GM18870 (cell line): ENCODE measurements around the gene EP400.
"Not testable (repeated sequence)": the region's sequence is repeated elsewhere in the genome, so short reads cannot be mapped to it uniquely, and the experiment has no call there.

Experiments used
- ATAC-seq: cut with Tn5 transposase; IDR thresholded peaks from one replicate; pipeline ENCODE4 v1.9.1; 2021; ENCODE audit warnings: moderate library complexity; ENCODE audit not compliant: unreplicated experiment

The EP400 gene

DNA sequence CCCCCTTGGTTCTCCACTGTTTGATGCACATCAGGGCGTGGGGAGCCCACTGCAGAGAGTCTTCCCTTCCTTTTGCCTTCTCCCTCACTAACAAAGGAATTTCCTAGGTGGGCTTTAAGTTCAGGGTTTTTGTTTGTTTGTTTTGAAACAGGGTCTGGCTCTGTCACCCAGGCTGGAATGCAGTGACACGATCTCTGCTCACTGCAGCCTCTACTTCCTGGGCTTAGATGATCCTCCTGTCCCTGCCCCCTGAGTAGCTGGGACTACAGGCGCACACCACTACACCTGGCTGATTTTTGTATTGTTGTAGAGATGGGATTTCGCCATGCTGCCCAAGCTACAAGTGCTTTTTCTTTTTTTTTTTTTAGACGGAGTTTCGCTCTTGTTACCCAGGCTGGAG is 33.8 kb downstream of the EP400 start:
- no peak for ATAC-seq

DNA sequence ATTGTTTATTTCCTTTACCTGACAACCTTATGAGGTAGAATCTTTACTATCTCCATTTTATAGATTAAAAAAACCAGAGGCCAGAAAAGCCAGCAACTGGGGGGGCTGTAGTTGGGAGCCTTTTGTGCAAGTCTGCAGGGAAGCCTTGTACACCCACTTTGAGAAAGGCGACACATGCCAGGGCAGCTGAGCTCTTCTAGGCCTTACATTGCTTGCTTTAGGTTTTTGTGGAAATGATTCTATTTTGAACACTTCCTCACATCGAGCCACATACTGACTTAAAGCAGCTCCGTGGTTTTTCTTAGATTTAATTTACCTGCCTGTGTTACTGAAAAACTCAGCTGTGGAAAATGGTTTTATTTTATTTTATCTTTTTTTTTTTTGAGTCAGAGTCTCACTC is 34.6 kb downstream of the EP400 start:
- no peak for ATAC-seq

DNA sequence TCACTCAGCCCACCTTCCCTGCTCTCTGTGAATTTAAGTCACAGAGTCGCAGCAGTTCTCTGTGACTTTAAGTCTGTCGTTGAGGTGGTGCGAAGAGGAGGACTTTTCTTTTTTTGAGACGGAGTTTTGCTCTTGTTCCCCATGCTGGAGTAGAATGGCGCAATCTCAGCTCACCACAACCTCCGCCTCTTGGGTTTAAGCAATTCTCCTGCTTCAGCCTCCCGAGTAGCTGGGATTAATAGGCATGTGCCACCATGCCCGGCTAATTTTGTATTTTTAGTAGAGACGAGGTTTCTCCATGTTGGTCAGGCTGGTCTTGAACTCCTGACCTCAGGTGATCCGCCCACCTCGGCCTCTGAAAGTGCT is 35.8 kb downstream of the EP400 start:
- ATAC-seq, result not testable (repeated sequence)

GRCh38 chr12:131986361-131986760 is 36.6 kb downstream of the EP400 start:
- ATAC-seq, result no peak

GRCh38 chr12:131986910-131987309 is 37.2 kb downstream of the EP400 start:
- no peak for ATAC-seq

DNA sequence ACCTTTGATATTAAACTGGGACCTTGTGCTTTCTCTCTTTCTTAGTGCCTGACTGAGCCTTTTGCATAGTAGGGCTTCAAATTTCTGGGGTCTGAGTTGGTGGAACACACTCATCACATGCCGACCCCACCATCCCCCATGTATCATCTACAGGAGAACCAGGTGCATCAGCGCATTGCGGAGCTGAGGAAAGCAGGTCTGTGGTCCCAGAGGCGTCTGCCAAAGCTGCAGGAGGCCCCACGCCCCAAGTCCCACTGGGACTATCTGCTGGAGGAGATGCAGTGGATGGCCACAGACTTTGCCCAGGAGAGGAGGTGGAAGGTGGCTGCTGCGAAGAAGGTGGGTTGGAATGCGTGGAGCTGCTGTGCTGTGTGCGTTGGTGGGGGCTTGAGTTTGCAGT is 37.8 kb downstream of the EP400 start:
- no peak for ATAC-seq

GRCh38 chr12:131988054-131988796 is 38.5 kb downstream of the EP400 start:
- ATAC-seq, result no peak

GRCh38 chr12:131989021-131989420 is 39.3 kb downstream of the EP400 start:
- no peak for ATAC-seq

- no peak for ATAC-seq
Measured at GRCh38 chr12:131990066-131990979, 40.6 kb downstream of the EP400 start.

DNA sequence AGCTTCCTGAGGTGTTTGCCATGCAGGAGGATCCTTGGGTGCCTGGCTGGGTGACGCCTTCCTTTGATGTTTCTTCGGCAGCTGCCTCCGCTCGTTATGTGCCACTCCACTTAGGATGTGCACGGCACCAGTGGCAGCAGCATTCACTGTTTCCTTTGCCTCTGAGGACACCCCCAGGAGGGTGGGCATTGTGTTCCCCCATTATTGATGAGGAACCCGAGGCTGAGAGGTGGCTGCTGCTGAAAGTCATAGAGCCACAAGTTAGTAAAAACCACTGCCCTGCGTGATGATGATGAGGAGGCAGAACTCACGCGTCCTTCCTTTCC is 41.2 kb downstream of the EP400 start:
- ATAC-seq, result no peak

GRCh38 chr12:131991816-131992430 is 42.2 kb downstream of the EP400 start:
- no peak for ATAC-seq

DNA sequence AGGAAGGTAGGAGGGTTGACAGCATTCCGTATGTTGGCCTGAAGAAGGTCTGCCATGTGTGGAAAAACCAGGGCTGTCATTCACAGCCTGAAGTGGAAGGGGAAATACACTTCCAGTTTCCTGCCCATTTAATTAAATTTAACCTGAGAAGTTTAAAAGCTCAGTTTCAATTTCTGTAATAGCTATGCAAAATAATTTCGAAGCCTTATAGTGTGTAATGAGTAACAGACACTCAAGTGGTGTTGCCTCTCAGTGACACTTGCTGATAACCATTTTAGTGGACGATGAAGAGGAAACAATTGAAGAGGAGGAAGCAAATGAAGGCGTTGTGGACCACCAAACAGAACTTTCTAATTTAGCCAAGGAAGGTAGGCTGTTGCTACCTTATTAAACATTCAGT is 44.8 kb downstream of the EP400 start:
- ATAC-seq, result peak; percentile 84

DNA sequence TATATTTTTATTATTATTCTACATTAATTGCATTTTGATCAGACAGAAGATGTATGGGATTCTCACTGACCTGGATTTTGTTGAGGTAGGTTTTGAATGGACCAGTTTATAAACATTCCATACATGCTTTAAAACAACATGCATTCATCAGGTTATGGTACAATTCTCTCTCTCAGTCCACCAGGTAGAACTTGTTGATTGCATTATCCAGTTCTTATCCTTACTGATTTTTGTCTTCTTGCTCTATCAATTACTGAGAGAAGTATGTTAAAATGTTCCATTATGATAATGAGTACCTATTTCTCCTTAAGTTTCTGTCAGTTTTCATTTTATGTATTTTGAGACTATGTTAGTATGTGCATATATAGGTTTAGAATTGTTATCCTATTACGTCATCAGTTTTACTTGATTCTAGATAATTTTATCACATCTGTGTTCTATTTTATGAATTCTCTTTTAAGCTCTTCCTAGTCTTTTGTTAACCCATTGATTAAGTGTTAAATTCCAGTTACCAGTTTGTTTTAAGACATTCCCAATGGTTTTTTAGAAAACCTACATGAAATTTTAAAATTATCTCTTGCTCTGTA is 50.6 kb downstream of the EP400 start:
- no peak for ATAC-seq

- no peak for ATAC-seq
Measured at GRCh38 chr12:132003846-132004245, 54.1 kb downstream of the EP400 start.

DNA sequence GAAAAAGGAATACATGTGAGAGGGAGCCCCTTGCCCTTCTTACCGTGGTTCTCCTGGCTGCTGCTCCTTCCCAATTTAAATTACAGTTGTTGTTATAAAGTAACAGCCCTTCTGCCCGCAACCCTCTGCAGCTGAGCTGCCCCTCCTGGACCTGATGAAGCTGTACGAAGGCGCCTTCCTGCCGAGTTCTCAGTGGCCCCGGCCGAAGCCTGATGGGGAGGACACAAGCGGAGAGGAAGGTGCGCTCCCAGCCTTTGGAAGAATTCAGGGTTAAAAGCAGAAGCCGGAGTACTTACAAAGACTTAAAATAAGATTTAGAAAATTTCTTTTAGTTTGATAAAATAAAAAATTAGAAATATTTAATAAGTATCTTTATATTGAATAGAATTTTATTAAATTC is 55.2 kb downstream of the EP400 start:
- ATAC-seq, result no peak

GRCh38 chr12:132006056-132006680 is 56.4 kb downstream of the EP400 start:
- ATAC-seq, result no peak

DNA sequence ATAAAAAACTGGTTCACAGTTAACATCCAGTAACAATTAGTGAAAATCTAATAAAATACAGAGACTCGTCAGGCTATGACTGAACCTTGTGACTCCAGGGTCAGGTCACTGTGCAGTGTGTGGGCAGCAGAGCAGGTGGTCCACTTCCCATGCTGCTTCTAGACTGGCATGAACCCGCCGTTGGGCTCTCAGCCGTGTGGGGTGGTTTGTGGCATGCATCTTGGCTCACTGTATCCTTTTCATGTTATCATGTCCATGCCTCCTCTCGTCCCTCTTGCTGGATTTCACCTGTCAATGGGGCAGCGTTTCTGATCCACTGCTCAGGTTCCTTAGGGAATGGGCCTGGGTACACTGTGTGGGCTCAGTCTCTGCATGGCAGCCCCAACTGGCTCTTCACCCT is 57.3 kb downstream of the EP400 start:
- no peak for ATAC-seq

GRCh38 chr12:132009336-132009859 is 59.7 kb downstream of the EP400 start:
- no peak for ATAC-seq

DNA sequence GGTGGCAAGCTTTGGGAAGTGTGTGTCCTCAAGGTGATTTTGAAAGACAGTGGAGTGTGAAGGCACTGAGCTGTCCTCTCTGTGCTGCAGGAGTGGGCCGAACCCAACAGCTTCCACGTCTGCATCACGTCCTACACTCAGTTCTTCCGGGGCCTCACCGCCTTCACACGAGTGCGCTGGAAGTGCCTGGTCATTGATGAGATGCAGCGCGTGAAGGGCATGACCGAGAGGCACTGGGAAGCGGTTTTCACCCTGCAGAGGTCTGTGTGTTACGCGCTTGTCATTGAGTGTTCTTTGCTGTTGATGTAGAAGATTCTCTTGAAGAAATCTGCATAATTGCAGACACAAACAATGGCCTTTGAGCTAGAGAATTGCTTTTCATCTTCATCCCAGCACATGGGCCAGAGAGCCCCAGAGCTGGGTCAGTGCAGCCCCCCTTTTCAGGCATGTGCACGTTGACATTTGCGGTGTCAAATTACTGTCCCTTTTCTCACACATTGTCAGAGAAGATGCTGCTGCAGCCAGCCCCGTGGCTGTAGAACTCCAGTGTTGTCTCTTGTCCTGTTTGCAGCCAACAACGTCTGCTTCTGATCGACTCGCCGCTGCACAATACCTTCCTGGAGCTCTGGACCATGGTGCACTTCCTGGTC is 63.3 kb downstream of the EP400 start:
- ATAC-seq, result no peak
